ENCODE results near the gene KHDRBS2. TPM values are rescaled to one million over a fixed set of nuclear protein-coding genes. Genes with fewer than 3 reads are reported as not detected.

Gene KHDRBS2
- total and polyA plus RNA-seq, 2 donors (not counting 3 experiments of a cell fraction or from before 2014, with no cell fraction given) = not detected

DNA sequence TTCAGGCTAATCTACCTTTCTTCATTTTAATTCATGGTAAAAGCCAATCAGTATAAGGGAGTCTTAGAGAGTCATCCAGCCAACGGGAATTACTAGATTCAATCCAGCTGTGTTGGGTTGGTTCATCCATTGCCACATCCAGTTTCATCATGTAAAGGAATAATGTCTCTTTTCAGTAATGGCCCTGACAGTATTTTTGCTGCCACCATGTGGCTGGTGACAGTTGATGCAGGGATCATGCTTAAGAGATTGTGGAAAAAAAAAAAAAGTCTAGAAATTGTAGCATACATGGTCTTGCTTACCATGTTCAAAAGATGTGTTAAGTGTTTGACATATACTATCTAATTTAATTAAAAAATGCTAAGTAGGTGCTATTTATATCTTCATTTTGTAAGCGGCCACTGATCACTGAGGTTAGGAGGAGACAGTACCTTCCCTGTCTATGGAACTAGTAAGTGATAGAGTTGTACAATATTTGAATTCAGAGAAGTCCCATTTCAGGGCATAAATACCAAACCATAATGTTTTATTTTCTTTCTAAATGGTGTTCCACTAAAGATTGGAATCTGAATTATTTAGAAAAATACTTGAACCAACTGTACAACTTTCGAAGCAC is 135.9 kb downstream of the KHDRBS2 start:
- Histone ChIP-seq H4K20me1 (replicated peaks; ENCODE audit: control insufficient read depth, extremely low read depth, insufficient read depth, low read length) (no peaks in the 10 kb centered on the region), H3K27me3 (ENCODE audit: control insufficient read depth in 2 of 2, insufficient read depth in 2 of 2, low read length in 2 of 2) (no peaks in the 10 kb centered on the region), H3K9ac (replicated peaks; ENCODE audit: extremely low read depth, insufficient read depth, low read length) (no peak overlapping the region), H3K4me1 (ENCODE audit: control insufficient read depth, extremely low read depth, insufficient read depth, low read length) (no peaks in the 10 kb centered on the region), H3K4me3 (replicated peaks in 1 of 3; ENCODE audit: insufficient read depth in 1 of 3, low read depth in 1 of 3, low read length in 3 of 3) (no peak overlapping the region), H3K9me3 (replicated peaks; ENCODE audit: control insufficient read depth, insufficient read depth, low read length) (no peaks in the 10 kb centered on the region), H3K36me3 (ENCODE audit: control insufficient read depth in 2 of 2, extremely low read depth in 1 of 2, insufficient read depth in 2 of 2, low read length in 2 of 2) (no peaks in the 10 kb centered on the region), H3K4me2 (ENCODE audit: insufficient read depth, low read length) (no peak overlapping the region), H3K79me2 (ENCODE audit: control insufficient read depth, insufficient read depth, low read length) (no peaks in the 10 kb centered on the region), H2AFZ (ENCODE audit: low read depth, low read length) (no peak overlapping the region), H3K9me1 (replicated peaks; ENCODE audit: control insufficient read depth, extremely low read depth, insufficient read depth, low read length) (no peaks in the 10 kb centered on the region), H3K27ac (ENCODE audit: insufficient read depth, low read depth, low read length) (no peak overlapping the region)
- ChIA-PET CTCF (no interaction called here), POLR2A (no interaction called here)
- no TSS peak for BruUV-seq (replicated peaks)
- FAIRE-seq (peak; percentile 66), DNase-seq (ENCODE audit: low read depth, low spot score) (no peak)
- no peak for TF ChIP-seq POLR2A (IDR thresholded peaks at IDR 0.05; ENCODE audit: low read depth, low read length)
- TF ChIP-seq, protein P1, sequence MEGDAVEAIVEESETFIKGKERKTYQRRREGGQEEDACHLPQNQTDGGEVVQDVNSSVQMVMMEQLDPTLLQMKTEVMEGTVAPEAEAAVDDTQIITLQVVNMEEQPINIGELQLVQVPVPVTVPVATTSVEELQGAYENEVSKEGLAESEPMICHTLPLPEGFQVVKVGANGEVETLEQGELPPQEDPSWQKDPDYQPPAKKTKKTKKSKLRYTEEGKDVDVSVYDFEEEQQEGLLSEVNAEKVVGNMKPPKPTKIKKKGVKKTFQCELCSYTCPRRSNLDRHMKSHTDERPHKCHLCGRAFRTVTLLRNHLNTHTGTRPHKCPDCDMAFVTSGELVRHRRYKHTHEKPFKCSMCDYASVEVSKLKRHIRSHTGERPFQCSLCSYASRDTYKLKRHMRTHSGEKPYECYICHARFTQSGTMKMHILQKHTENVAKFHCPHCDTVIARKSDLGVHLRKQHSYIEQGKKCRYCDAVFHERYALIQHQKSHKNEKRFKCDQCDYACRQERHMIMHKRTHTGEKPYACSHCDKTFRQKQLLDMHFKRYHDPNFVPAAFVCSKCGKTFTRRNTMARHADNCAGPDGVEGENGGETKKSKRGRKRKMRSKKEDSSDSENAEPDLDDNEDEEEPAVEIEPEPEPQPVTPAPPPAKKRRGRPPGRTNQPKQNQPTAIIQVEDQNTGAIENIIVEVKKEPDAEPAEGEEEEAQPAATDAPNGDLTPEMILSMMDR (IDR thresholded peaks at IDR 0.05; ENCODE audit: extremely low read depth in 1 of 2, insufficient read depth in 1 of 2, low read depth in 1 of 2, low read length in 2 of 2) = peak; percentile 23 to 29
- intact Hi-C loops (cut with micrococcal nuclease) (no loop called here), dilution Hi-C loops (cut with MboI; ENCODE audit: extremely low pct_ligation_motif_present, low sequenced_read_pairs) (no loop called here)

DNA sequence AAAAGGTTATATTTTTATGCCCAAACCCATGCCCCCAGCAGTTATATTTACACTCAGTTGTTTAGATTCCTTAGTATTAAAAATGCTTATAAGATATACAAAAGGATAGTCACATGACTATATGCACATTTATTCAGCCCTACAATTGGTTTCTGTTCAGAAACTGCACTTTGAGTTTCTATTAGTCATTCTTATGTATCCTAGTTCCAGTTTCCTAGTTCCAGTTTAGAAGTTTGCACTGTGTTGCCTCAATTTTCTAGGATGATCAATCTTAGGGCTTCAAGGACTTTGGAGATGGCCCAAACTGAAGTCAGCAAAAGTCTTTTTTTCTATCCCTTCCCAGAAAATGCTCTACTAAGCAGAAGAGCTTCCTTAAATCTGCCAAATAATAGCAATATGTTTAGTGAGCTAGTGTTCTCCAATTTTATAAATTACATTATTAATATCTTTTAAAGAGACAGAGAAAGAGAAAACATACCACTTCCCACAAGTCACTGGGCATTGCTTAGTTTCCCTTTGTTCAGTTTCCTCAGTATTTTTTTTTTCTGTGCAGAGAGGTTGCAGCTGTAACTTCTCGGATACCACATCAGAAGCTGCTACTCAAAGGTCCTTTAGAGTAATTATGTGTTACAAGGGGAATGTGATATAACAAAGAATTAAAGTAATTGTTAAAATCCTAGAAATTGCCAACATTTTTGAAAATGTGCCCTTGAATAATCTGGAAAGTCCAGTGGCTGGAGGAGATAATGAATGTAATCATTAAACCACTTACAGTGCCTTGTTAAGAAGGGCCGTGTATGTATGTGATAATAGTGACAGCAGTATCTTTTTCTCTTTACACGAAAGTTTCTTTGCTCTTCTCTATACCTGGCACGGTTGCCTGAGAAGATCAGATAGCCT is 138.8 kb downstream of the KHDRBS2 start:
- no peaks in the 10 kb centered on the region for H3K9me1 ChIP-seq (replicated peaks; ENCODE audit: control insufficient read depth, extremely low read depth, insufficient read depth, low read length)
- dilution Hi-C loops (cut with MboI; ENCODE audit: extremely low pct_ligation_motif_present, low sequenced_read_pairs) (no loop called here), intact Hi-C loops (cut with micrococcal nuclease) (no loop called here)
- no peaks in the 10 kb centered on the region for H3K36me3 ChIP-seq (ENCODE audit: control insufficient read depth in 2 of 2, extremely low read depth in 1 of 2, insufficient read depth in 2 of 2, low read length in 2 of 2)
- no peaks in the 10 kb centered on the region for H3K27me3 ChIP-seq (ENCODE audit: control insufficient read depth in 2 of 2, insufficient read depth in 2 of 2, low read length in 2 of 2)
- CTCF ChIA-PET = no interaction called here
- TF ChIP-seq, protein P1 (IDR thresholded peaks at IDR 0.05; ENCODE audit: extremely low read depth in 1 of 2, insufficient read depth in 1 of 2, low read depth in 1 of 2, low read length in 2 of 2) = no peak
- TF ChIP-seq EZH2 (IDR thresholded peaks at IDR 0.05; ENCODE audit: borderline replicate concordance, low read depth, low read length, severe bottlenecking) = no peak
- no peak for TF ChIP-seq GATA2 (IDR thresholded peaks at IDR 0.05; ENCODE audit: insufficient read depth, insufficient read length, low read depth, low read length)
- TF ChIP-seq POLR2A (IDR thresholded peaks at IDR 0.05; ENCODE audit: low read depth, low read length) = no peak
- TF ChIP-seq, protein P2, sequence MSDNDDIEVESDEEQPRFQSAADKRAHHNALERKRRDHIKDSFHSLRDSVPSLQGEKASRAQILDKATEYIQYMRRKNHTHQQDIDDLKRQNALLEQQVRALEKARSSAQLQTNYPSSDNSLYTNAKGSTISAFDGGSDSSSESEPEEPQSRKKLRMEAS (IDR thresholded peaks at IDR 0.05; ENCODE audit: insufficient read depth, insufficient read length) = no peak
- no peak for TF ChIP-seq POLR2AphosphoS5 (IDR thresholded peaks at IDR 0.05; ENCODE audit: insufficient read depth, low read depth, low read length)
- TF ChIP-seq MYC (IDR thresholded peaks at IDR 0.05; ENCODE audit: low read depth, low read length) = no peak
- TF ChIP-seq JUN (IDR thresholded peaks at IDR 0.05; ENCODE audit: borderline replicate concordance, insufficient read depth, insufficient read length, low read depth) = no peak
- no peak for TF ChIP-seq FOS (IDR thresholded peaks at IDR 0.05; ENCODE audit: borderline replicate concordance, insufficient read depth, low read length)
- H4K20me1 ChIP-seq (replicated peaks; ENCODE audit: control insufficient read depth, extremely low read depth, insufficient read depth, low read length) = no peaks in the 10 kb centered on the region
- no peaks in the 10 kb centered on the region for H3K79me2 ChIP-seq (ENCODE audit: control insufficient read depth, insufficient read depth, low read length)
- no peak for DNase-seq (ENCODE audit: low read depth, low spot score)
- no TSS peak for BruUV-seq (replicated peaks)
- POLR2A ChIA-PET = no interaction called here
- no peak overlapping the region for H3K4me3 ChIP-seq (replicated peaks in 1 of 3; ENCODE audit: insufficient read depth in 1 of 3, low read depth in 1 of 3, low read length in 3 of 3)
- H3K4me1 ChIP-seq (ENCODE audit: control insufficient read depth, extremely low read depth, insufficient read depth, low read length) = no peaks in the 10 kb centered on the region
- H3K4me2 ChIP-seq (ENCODE audit: insufficient read depth, low read length) = no peak overlapping the region
- no peak overlapping the region for H3K9ac ChIP-seq (replicated peaks; ENCODE audit: extremely low read depth, insufficient read depth, low read length)
- peaks cover 2% of the 10 kb centered on the region for H3K9me3 ChIP-seq (replicated peaks; ENCODE audit: control insufficient read depth, insufficient read depth, low read length)
- no peak overlapping the region for H3K27ac ChIP-seq (ENCODE audit: insufficient read depth, low read depth, low read length)
- H2AFZ ChIP-seq (ENCODE audit: low read depth, low read length) = no peak overlapping the region
- FAIRE-seq = no peak

Data from endothelial cell of umbilical vein (primary cell).